Measurements from ENCODE around the gene CDC14B. TPM values are rescaled to one million over a fixed set of nuclear protein-coding genes. Genes with fewer than 3 reads are reported as not detected.
"Not testable (repeated sequence)": the region's sequence is repeated elsewhere in the genome, so short reads cannot be mapped to it uniquely, and the experiment has no call there.

Gene CDC14B
- total RNA-seq, 1 donor from 2014 or later, result 39.3 TPM

- Mint-ChIP-seq H3K27ac (no peak overlapping the region), H3K4me1 (no peaks in the 10 kb centered on the region), H3K36me3 (peaks cover 5% of the 10 kb centered on the region), H3K4me3 (no peak overlapping the region), H3K9me3 (no peaks in the 10 kb centered on the region), H3K27me3 (ENCODE audit: low read depth) (no peaks in the 10 kb centered on the region)
- no peak for DNase-seq (ENCODE audit: low spot score in 2 of 2, unreplicated experiment in 2 of 2)
- TF ChIP-seq CTCF (IDR thresholded peaks at IDR 0.05; ENCODE audit: unreplicated experiment), result no peak
Observed at GRCh38 chr9:96638606-96639364, 19.1 kb upstream of the CDC14B start.

DNA sequence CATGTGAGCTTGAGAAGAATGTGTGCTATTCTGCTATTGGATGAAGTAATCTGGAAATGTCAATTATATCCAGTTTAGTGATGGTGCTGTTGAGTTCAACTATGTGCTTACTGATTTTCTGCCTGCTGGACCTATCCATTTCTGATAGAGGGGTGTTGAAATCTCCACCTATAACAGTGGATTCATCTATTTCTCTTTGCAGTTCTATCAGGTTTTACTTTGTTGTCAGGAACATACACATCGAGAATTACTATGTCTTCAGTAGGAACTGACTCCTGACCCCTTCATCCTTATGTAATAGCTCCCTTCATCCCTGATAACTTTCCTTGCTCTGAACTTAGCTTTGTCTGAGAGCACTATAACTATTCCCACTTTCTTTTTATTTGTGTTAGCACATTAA lies 16.7 kb upstream of the CDC14B start:
- Mint-ChIP-seq H3K4me1 (peaks cover 2% of the 10 kb centered on the region), H3K27ac (no peak overlapping the region), H3K27me3 (ENCODE audit: low read depth) (no peaks in the 10 kb centered on the region), H3K9me3 (no peaks in the 10 kb centered on the region), H3K36me3 (peaks cover 3% of the 10 kb centered on the region), H3K4me3 (no peak overlapping the region)
- DNase-seq (ENCODE audit: low spot score in 2 of 2, unreplicated experiment in 2 of 2), result no peak
- TF ChIP-seq CTCF (IDR thresholded peaks at IDR 0.05; ENCODE audit: unreplicated experiment), result no peak

- H3K27me3 Mint-ChIP-seq (ENCODE audit: low read depth); H3K4me3 Mint-ChIP-seq; H3K9me3 Mint-ChIP-seq; H3K27ac Mint-ChIP-seq; DNase-seq (ENCODE audit: low spot score in 2 of 2, unreplicated experiment in 2 of 2); H3K36me3 Mint-ChIP-seq; H3K4me1 Mint-ChIP-seq: not testable (repeated sequence)
Observed at GRCh38 chr9:96633579-96633978, 13.9 kb upstream of the CDC14B start.

DNA sequence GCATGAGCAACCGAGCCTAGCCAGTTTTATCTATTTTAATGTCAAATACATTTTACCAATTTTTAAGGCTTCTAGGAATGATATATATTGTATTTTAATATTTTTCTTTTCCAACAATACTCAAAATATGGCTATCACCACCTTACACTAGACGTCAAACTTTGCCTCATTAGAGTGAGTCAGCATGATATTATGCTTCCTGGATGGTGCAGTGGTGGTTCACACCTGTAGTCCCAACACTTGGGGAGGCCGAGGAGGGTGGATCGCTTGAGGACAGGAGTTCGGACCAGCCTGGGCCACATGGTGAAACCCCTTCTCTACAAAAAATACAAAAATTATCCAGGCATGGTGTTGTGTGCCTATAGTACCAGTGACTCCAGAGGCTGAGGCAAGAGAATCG lies 7.3 kb upstream of the CDC14B start:
- Mint-ChIP-seq H3K4me1 (peaks cover under 1% of the 10 kb centered on the region), H3K9me3 (no peaks in the 10 kb centered on the region), H3K4me3 (no peak overlapping the region), H3K27me3 (ENCODE audit: low read depth) (peaks cover 7% of the 10 kb centered on the region), H3K27ac (no peak overlapping the region), H3K36me3 (no peaks in the 10 kb centered on the region)
- no peak for DNase-seq (ENCODE audit: low spot score in 2 of 2, unreplicated experiment in 2 of 2)
- no peak for TF ChIP-seq CTCF (IDR thresholded peaks at IDR 0.05; ENCODE audit: unreplicated experiment)

- Mint-ChIP-seq H3K27ac (peak overlapping the region; percentile 22), H3K9me3 (no peaks in the 10 kb centered on the region), H3K4me3 (no peak overlapping the region), H3K27me3 (ENCODE audit: low read depth) (no peaks in the 10 kb centered on the region), H3K4me1 (peaks cover 35% of the 10 kb centered on the region), H3K36me3 (no peaks in the 10 kb centered on the region)
- TF ChIP-seq CTCF (IDR thresholded peaks at IDR 0.05; ENCODE audit: unreplicated experiment), result no peak
- no peak for DNase-seq (ENCODE audit: low spot score in 2 of 2, unreplicated experiment in 2 of 2)
Observed at GRCh38 chr9:96621618-96622017, 2.0 kb upstream of the CDC14B start.

DNA sequence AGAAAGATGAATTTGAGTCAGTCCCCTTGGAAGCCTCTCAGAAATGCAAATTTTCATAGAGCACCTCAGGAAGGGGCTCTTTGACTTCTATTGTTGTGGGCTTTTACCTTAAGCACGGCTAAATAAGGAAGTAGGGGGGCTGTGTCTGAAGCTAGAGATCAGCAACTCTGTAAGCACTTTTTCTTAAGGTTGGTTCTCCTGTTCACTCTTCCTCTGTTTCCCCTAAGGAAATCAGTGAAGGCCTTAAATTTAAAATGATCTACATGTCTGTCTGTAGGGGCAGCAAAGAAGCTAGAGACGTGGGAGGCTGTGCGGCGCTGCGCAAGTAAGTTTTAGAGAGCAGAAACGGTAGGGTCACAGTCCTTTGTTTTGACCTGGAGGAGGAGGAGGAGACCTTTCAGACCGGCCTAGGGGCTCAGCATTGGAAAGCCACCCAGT lies 1.2 kb upstream of the CDC14B start:
- Mint-ChIP-seq H3K4me1 (peaks cover 35% of the 10 kb centered on the region), H3K9me3 (no peaks in the 10 kb centered on the region), H3K27ac (peak overlapping the region; percentile 95), H3K36me3 (no peaks in the 10 kb centered on the region), H3K27me3 (ENCODE audit: low read depth) (no peaks in the 10 kb centered on the region), H3K4me3 (peak overlapping the region; percentile 80)
- no peak for DNase-seq (ENCODE audit: low spot score in 2 of 2, unreplicated experiment in 2 of 2)
- no peak for TF ChIP-seq CTCF (IDR thresholded peaks at IDR 0.05; ENCODE audit: unreplicated experiment)
